B cell (primary cell): Measurements from ENCODE around the gene UBR4.

Experiments used
- CTCF ChIP-seq: fragments of 200-600 bp; IDR thresholded peaks from one replicate; pipeline ENCODE4 v1.8.0; 2022; ENCODE audit warnings: antibody characterized with exemption, mild to moderate bottlenecking
- EZH2 ChIP-seq: IDR thresholded peaks from 2 replicates; pipeline ENCODE4 v1.6.1; 2012; ENCODE audit warnings: borderline replicate concordance, low read depth, mild to moderate bottlenecking, moderate library complexity, low read length; ENCODE audit not compliant: insufficient read depth, poor library complexity, severe bottlenecking

DNA sequence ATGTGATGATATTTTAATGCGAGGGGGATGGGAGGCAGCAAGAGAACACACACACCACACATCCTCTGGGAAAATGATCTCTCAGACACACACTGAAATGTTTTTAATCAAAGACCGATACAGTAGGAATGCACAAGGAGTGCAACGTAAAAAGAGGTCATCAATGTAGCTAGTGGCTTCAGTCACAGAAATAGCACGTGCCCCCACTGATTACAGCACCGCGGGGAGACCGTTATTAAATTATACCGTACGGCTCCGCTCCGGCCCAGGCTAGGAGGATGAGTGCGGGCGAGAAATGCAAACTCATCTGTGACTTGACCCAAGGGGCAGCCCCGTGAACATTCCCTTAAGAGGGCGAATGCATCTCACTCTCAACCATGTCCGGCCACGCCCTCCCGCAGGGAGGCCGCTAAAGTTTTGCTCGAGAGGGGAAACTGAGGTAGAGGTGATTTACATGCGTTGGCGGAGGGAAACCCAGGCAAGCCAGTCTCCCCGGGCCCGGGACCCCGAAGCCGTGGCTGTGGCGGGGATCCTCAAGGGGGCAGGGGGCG is 552 bp downstream of the UBR4 start:
- TF ChIP-seq CTCF (no peak), EZH2 (no peak)
